Psoas muscle (tissue), 8 donors: Measurements from ENCODE around the gene GNA12. TPM values are rescaled to one million over a fixed set of nuclear protein-coding genes. Genes with fewer than 3 reads are reported as not detected.

Experiments used
- ATAC-seq, 4 donors: fragments of 200-7000 bp; cut with Tn5 transposase; one replicate each; pipeline ENCODE4 v1.9.1; 2020; ENCODE audit warnings: moderate library complexity in 3 of 4, mild to moderate bottlenecking in 2 of 4
- DNase-seq, 2 donors: peaks; one replicate each; pipeline ENCODE4 v3.0.0-alpha.2; 2020
- H3K27ac ChIP-seq: fragments of 200-600 bp; one replicate; pipeline ENCODE4 v1.8.0; 2022
- H3K27me3 ChIP-seq, 3 donors: fragments of 200-600 bp in 1 of 3; one replicate each; pipeline versions ENCODE4 v1.6.1 to v1.8.0; 2013 to 2022; ENCODE audit warnings: low read length in 2 of 3, mild to moderate bottlenecking in 2 of 3, moderate library complexity in 1 of 3; ENCODE audit not compliant: insufficient read depth in 3 of 3
- H3K36me3 ChIP-seq, 2 donors: fragments of 200-600 bp in 1 of 2; one replicate each; pipeline versions ENCODE4 v1.6.1 to v1.8.0; 2013 to 2022; ENCODE audit warnings: low read depth in 1 of 2, mild to moderate bottlenecking in 1 of 2, moderate library complexity in 1 of 2; ENCODE audit not compliant: insufficient read depth in 1 of 2
- H3K4me1 ChIP-seq: fragments of 200-600 bp; one replicate; pipeline ENCODE4 v1.8.0; 2022
- H3K4me3 ChIP-seq: fragments of 200-600 bp; one replicate; pipeline ENCODE4 v1.8.0; 2022; ENCODE audit warnings: mild to moderate bottlenecking
- H3K9me3 ChIP-seq: fragments of 200-600 bp; one replicate; pipeline ENCODE4 v1.8.0; 2022
- WGBS, 3 donors: extraction: QIAGEN DNeasy Blood & Tissue Kit; methylation state at CpG; one replicate each; pipeline versions ENCODE4 v1.1.6 to v1.1.7; 2013; 5-methylcytosine and 5-hydroxymethylcytosine counted together
- intact Hi-C, 2 donors: fragments of 100-400 bp; cut with DNase I; formaldehyde crosslinking; loops; one replicate each; pipeline versions ENCODE4 v1.11.0 to v1.14.2; 2022
- polyA plus RNA-seq, 3 donors: library from polyadenylated mRNA; stranded (reverse); fragments of 200-250 nt; gene quantifications; one replicate each; pipeline ENCODE4 v1.2.3, GENCODE V29; 2013
- total RNA-seq, 4 donors: library from RNA; stranded (reverse); fragmentation: NEBNext Ultra II Directional in 2 of 4; extraction: Animal tissue kit (Norgen Biotek cat#: 25700) in 2 of 4; gene quantifications; one replicate each; pipeline versions ENCODE4 v1.2.1 to v1.2.4, GENCODE V29; 2021 to 2023
- TF ChIP-seq, protein P1 (sequence below): fragments of 200-600 bp; IDR thresholded peaks from one replicate; pipeline ENCODE4 v1.8.0; 2022; ENCODE audit warnings: antibody characterized with exemption
- donor health status: healthy with polysubstance abuse.
- donor health status: DM: no; HTN: no; CAD: no; lungs with moderate emphysema.
- donor health status: Bipolar disorder and iron deficiency.
- donor health status: healthy.
- donor health status: DM: yes; HTN: yes; CAD: no.
- donor health status: DM: no; HTN: no; CAD: no.
- donor health status: DM: no; HTN: no; CAD: no.
- donor health status: DM: yes; HTN: yes; CAD: no.

The GNA12 gene
- total and polyA plus RNA-seq, 7 donors = 7.1 to 20.2 (median 15.4) TPM

DNA sequence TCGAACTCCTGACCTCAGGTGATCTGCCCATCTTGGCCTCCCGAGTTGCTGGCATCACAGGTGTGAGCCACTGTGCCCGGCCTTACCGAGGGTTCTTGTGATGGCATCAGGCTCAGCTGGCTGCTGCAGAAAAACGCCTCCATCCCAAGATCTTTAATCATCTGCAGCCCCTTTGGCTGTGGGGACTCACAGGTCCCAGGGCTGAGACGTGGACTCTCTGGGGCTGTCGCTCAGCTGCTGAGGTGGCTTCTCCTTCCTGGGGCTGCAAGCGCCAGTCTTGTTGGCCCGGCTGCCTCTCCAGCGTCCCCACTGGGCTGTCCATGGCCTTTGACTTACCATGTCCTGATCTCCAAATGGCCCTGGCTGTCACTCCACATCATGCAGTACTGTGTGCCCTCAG is 136.1 kb downstream of the GNA12 start:
- TF ChIP-seq, protein P1, sequence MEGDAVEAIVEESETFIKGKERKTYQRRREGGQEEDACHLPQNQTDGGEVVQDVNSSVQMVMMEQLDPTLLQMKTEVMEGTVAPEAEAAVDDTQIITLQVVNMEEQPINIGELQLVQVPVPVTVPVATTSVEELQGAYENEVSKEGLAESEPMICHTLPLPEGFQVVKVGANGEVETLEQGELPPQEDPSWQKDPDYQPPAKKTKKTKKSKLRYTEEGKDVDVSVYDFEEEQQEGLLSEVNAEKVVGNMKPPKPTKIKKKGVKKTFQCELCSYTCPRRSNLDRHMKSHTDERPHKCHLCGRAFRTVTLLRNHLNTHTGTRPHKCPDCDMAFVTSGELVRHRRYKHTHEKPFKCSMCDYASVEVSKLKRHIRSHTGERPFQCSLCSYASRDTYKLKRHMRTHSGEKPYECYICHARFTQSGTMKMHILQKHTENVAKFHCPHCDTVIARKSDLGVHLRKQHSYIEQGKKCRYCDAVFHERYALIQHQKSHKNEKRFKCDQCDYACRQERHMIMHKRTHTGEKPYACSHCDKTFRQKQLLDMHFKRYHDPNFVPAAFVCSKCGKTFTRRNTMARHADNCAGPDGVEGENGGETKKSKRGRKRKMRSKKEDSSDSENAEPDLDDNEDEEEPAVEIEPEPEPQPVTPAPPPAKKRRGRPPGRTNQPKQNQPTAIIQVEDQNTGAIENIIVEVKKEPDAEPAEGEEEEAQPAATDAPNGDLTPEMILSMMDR = no peak
- DNase-seq = no peak

DNA sequence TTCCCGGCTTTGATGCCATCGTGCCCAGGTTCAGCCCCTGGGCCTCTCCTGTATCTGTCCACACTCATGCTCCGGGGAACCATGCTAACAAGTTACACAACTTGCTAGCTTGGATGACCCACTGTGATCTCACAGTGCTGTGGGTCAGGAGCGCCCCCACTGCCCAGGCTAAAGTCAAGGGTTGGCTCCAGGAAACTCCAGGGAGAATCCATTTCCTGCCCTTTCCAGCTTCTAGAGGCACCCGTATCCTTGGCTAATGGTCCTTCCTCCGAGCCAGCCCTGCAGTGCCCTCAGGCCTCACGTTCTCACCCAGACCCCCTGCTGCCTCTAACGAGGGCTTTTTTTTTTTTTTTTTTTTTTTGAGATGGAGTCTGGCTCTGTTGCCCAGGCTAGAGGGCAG is 136.6 kb downstream of the GNA12 start:
- no peaks in the 10 kb centered on the region for H3K36me3 ChIP-seq
- no peak for ATAC-seq
- H3K4me1 ChIP-seq = no peaks in the 10 kb centered on the region
- TF ChIP-seq, protein P1 = no peak
- no peak overlapping the region for H3K27ac ChIP-seq
- no peaks in the 10 kb centered on the region for H3K9me3 ChIP-seq
- intact Hi-C loops = no loop called here
- DNase-seq = no peak
- 59 to 73% (median 71%) methylated on average over 8 of the region's 8 CpGs for WGBS, 3 donors
- no peak overlapping the region for H3K4me3 ChIP-seq
- peaks cover 0 to 3% (median 0%) of the 10 kb centered on the region in 3 donors for H3K27me3 ChIP-seq

More for the DNA sequence above, 136.1 kb downstream of the GNA12 start:
- Histone ChIP-seq H3K27me3 (peaks cover 0 to 3% (median 0%) of the 10 kb centered on the region in 3 donors), H3K4me3 (no peak overlapping the region), H3K36me3 (no peaks in the 10 kb centered on the region), H3K4me1 (no peaks in the 10 kb centered on the region), H3K9me3 (no peaks in the 10 kb centered on the region), H3K27ac (no peak overlapping the region)
- no peak for ATAC-seq
- intact Hi-C loops = no loop called here
- WGBS, 3 donors = 87 to 93% (median 93%) methylated on average over 10 of the region's 10 CpGs

DNA sequence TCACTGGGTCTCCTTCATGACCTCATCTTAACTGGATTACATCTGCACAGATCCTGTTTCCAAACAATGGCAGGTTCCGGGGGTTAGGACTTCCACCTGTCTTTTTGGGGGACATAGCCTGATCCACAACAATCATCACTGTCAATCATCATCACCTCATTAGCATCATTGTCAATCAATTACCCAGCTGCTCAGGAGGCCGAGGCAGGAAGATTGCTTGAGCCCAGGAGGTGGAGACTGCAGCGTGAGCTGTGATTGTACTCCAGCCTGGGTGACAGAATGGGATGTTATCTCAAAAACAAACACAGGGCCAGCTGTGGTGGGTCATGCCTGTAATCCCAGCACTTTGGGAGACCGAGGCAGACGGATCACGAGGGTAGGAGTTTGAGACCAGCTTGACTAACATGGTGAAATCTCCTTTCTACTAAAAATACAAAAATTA is 137.4 kb downstream of the GNA12 start:
- Histone ChIP-seq H3K4me3 (no peak overlapping the region), H3K36me3 (no peaks in the 10 kb centered on the region), H3K4me1 (no peaks in the 10 kb centered on the region), H3K9me3 (no peaks in the 10 kb centered on the region), H3K27me3 (peaks cover 0 to 3% (median 0%) of the 10 kb centered on the region in 3 donors), H3K27ac (no peak overlapping the region)
- 62 to 68% (median 68%) methylated on average over 6 of the region's 6 CpGs for WGBS, 3 donors
- DNase-seq (no peak), ATAC-seq (no peak)
- intact Hi-C loops = no loop called here
- TF ChIP-seq, protein P1 = no peak

DNA sequence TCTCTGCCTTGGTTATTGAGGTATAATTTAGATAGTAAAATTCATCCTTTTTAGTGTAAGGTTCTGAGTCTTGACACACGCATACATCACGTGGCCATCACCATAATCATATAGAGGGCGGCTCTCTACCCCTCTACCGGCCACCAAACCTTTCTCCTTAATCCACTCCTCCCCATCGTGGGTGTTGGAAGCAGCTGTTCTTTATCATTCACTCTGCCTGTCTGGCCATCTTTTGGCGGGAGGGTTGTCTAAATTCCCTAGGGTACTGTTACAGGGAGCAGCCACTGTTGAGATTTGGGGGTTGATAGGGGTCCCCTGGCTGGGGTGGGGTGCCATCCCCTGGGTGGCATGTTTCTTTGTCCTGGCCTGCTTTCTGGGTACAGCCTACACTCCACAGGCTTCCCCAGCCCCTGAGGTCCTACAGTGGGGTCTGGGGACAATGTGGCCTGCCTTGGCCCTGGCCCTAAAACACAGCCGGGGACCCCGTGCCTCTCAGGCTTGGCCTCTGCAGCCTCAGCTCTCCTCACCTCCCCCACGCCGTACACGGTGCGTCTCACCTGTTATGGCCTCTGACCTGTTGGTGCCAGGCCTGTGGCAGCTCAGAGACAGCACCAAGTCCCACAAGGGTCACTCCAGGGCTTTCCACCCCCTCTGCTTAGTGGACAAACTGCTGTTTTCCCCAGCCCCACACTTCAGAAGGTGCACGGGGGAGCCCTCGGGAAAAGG is 138.6 kb downstream of the GNA12 start:
- TF ChIP-seq, protein P1 = no peak
- 79 to 80% (median 80%) methylated on average over 14 of the region's 14 CpGs for WGBS, 3 donors
- H3K4me1 ChIP-seq = no peaks in the 10 kb centered on the region
- ATAC-seq (no peak), DNase-seq (no peak)
- H3K27ac ChIP-seq = no peak overlapping the region
- no peaks in the 10 kb centered on the region for H3K9me3 ChIP-seq
- H3K27me3 ChIP-seq = peaks cover 0 to 5% (median 0%) of the 10 kb centered on the region in 3 donors
- intact Hi-C loops = no loop called here
- no peaks in the 10 kb centered on the region for H3K36me3 ChIP-seq
- H3K4me3 ChIP-seq = no peak overlapping the region

DNA sequence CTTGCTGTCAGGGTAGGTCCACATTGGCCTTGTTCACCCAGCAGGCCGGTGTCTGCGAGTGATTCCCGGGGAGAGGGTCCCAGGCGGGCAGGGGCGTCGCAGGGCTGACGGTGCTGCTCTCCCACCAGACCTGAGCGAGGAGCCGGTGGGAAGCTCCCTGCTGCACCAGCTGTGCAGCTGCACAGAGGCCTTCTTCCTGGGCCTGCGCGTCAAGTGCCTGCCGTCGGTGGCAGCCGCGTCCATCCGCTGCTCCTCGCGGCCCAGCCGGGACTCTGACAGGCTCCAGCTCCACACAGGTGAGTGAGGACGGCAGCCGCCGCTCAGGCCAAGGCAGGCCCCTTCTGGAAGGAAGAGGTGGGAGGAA is 141.5 kb downstream of the GNA12 start:
- 87 to 92% (median 88%) methylated on average over 21 to 22 of the region's 22 CpGs for WGBS, 3 donors
- TF ChIP-seq, protein P1 = no peak
- ATAC-seq = no peak
- no peak overlapping the region for H3K4me3 ChIP-seq
- no peaks in the 10 kb centered on the region for H3K9me3 ChIP-seq
- peaks cover 0 to 15% (median 2%) of the 10 kb centered on the region in 3 donors for H3K27me3 ChIP-seq
- H3K4me1 ChIP-seq = no peaks in the 10 kb centered on the region
- intact Hi-C loops = no loop called here
- no peak for DNase-seq
- H3K27ac ChIP-seq = no peak overlapping the region
- no peaks in the 10 kb centered on the region for H3K36me3 ChIP-seq
